ENCODE results near the gene STAG1. TPM values are rescaled to one million over a fixed set of nuclear protein-coding genes. Genes with fewer than 3 reads are reported as not detected.
"Not testable (repeated sequence)": the region's sequence is repeated elsewhere in the genome, so short reads cannot be mapped to it uniquely, and the experiment has no call there.

Gene STAG1
- total RNA-seq, 5 donors from 2014 or later (not counting 1 experiment from before 2014, with no cell fraction given), result 38.9 to 52.5 (median 42.7) TPM

DNA sequence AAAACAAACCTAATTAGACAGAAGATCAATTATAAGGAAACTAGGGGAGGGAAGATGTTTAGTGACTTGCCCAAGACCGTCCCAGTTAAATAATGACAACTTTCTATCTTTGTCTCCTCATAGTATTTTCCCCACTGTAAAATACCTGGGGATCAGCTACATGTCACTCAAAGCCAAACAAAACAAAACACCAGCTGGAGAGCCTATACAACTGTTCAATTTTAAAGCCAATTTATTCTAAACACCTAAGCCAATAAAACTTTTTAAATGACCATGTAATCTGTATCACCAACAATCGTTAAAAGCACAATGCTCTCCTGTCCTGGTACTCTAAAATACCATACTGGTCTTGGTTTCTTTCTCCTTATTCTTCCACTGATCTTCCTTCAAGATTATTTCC is 168.4 kb downstream of the STAG1 start:
- no peaks in the 10 kb centered on the region for H3K9me3 Mint-ChIP-seq
- 100% methylated on average over 1 of the region's 2 CpGs for WGBS (ENCODE audit: insufficient coverage)

DNA sequence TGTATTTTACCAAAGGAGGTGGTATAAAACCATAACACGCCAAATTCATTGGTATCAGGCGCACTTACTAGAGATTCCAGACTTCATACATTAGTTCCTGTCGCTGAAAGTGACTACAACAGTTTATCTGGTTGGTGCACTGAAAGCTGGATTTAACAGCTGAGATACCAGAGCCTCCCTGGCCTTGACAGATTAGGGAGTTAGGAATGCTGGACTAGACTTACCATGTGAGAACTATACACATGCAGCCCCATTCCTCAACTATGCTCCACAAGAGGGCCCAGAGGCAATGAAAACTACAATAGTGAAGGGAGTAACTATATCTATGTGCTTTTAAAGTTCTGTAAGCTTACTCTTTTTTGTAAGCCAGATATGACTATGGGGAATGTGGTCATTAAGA is 174.4 kb downstream of the STAG1 start:
- Histone ChIP-seq H3K27ac (ENCODE audit: low read length) (no peak overlapping the region), H3K4me1 (ENCODE audit: control insufficient read depth in 1 of 2, extremely low read depth in 1 of 2, insufficient read depth in 2 of 2, low read length in 2 of 2) (no peaks in the 10 kb centered on the region), H3K9me3 (no peaks in the 10 kb centered on the region), H3K4me3 (ENCODE audit: control insufficient read depth in 1 of 2, extremely low read depth in 1 of 2, low read length in 1 of 2) (no peak overlapping the region), H3K36me3 (ENCODE audit: control insufficient read depth in 2 of 2, extremely low read depth in 1 of 2, insufficient read depth in 1 of 2, low read length in 1 of 2) (no peaks in the 10 kb centered on the region), H3K27me3 (replicated peaks in 1 of 2; ENCODE audit: control insufficient read depth in 2 of 2, extremely low read depth in 1 of 2, insufficient read depth in 2 of 2, low read length in 1 of 2) (no peaks in the 10 kb centered on the region)
- Mint-ChIP-seq H3K27ac (no peak overlapping the region), H3K27me3 (no peaks in the 10 kb centered on the region), H3K4me1 (no peaks in the 10 kb centered on the region), H3K36me3 (peaks cover 35% of the 10 kb centered on the region), H3K4me3 (no peak overlapping the region), H3K9me3 (peaks cover 0 to 10% (median 6%) of the 10 kb centered on the region in 3 donors)
- CTCF ChIA-PET, result interaction anchor here in 1 of 2 donors (0.6 kb wide), 1 partner anchor 216 kb away, joined by 15 read pairs; no protein-coding TSS in a partner anchor
- ATAC-seq (replicated peaks in 1 of 4) (no peak), DNase-seq (no peak)
- no CpG with 5 or more reads among the region's 3 CpGs for WGBS (ENCODE audit: insufficient coverage)
- POLR2A ChIA-PET, result no interaction called here

More for the DNA sequence above, 168.4 kb downstream of the STAG1 start:
- H3K4me1 ChIP-seq (ENCODE audit: control insufficient read depth in 1 of 2, extremely low read depth in 1 of 2, insufficient read depth in 2 of 2, low read length in 2 of 2), result no peaks in the 10 kb centered on the region
- ChIA-PET CTCF (no interaction called here), POLR2A (no interaction called here)
- H3K4me3 Mint-ChIP-seq, result no peak overlapping the region
- H3K36me3 ChIP-seq (ENCODE audit: control insufficient read depth in 2 of 2, extremely low read depth in 1 of 2, insufficient read depth in 1 of 2, low read length in 1 of 2), result peaks cover 0 to 4% of the 10 kb centered on the region in 2 donors
- H3K27ac Mint-ChIP-seq, result no peak overlapping the region
- DNase-seq, result no peak
- no peak overlapping the region for H3K27ac ChIP-seq (ENCODE audit: low read length)
- H3K4me1 Mint-ChIP-seq, result peaks cover 2 to 4% (median 4%) of the 10 kb centered on the region in 3 donors
- no peaks in the 10 kb centered on the region for H3K27me3 ChIP-seq (replicated peaks in 1 of 2; ENCODE audit: control insufficient read depth in 2 of 2, extremely low read depth in 1 of 2, insufficient read depth in 2 of 2, low read length in 1 of 2)
- H3K27me3 Mint-ChIP-seq, result no peaks in the 10 kb centered on the region
- ATAC-seq (replicated peaks in 1 of 4), result no peak
- H3K36me3 Mint-ChIP-seq, result peaks cover 40% of the 10 kb centered on the region
- H3K9me3 ChIP-seq, result no peaks in the 10 kb centered on the region
- no peak overlapping the region for H3K4me3 ChIP-seq (ENCODE audit: control insufficient read depth in 1 of 2, extremely low read depth in 1 of 2, low read length in 1 of 2)

DNA sequence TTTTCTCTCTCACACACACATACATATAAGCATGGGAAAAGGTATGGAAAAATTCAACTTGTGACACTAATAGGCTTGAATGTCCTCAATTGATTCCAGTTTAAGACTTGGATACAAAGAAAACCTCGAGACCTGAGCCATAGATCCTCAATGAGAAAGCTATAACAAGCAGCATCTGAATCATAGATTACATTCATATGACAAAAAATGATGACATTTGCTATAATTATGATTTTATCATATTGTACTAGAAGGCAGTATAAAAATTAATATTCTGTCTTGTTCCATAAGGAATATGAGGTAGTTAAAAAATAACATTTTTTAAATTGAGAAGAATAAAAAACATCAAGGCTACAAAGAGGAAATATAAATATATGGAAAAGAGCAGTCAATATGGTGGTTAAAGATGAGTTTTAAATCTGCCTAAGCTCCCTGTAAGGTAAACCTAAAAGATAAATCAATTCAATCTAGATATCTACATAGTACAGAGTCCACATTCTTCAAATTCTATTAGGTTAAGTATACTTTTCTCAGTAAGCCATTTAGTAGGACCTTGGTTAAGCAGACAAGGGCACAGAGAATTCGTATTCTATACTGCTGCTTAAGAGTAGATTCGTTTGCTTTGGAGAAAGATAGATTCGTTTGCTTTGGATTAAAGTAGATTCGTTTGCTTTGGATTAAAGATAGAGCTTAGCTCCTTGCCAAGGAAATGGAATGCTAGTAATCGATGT is 175.7 kb downstream of the STAG1 start:
- POLR2A ChIA-PET, result interaction anchor here in 1 of 2 donors (0.6 kb wide), 1 partner anchor 67 kb away, joined by 4 read pairs; no protein-coding TSS in a partner anchor
- no peaks in the 10 kb centered on the region for H3K4me1 Mint-ChIP-seq

DNA sequence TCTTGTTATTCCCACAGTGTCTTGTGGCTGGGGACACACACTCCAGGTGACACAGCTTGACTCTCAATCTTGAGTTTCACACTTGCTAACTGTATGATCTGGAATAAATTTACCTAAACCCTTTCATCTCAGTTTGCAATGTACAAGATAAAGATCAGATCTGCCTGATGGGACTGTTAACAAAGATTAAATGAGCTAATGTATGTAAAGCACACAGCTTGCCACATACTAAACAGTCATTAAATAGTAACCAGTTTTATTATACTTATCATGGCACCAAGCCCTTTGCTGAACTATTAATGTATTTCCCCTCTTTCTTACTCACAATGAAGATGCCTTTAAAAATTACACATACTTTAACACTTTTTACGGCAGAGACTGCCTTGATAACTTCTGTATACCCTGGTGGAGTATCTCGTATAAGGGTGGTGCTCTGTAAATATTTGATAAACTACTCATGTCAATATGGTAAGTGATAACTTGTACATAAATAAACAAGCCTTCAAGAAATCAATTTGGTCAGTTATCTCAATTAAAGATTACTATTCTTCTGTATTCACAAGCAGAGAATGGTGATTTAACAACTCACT is 184.5 kb downstream of the STAG1 start:
- Histone ChIP-seq H3K4me1 (ENCODE audit: control insufficient read depth in 1 of 2, extremely low read depth in 1 of 2, insufficient read depth in 2 of 2, low read length in 2 of 2) (no peaks in the 10 kb centered on the region), H3K4me3 (ENCODE audit: control insufficient read depth in 1 of 2, extremely low read depth in 1 of 2, low read length in 1 of 2) (no peak overlapping the region), H3K36me3 (ENCODE audit: control insufficient read depth in 2 of 2, extremely low read depth in 1 of 2, insufficient read depth in 1 of 2, low read length in 1 of 2) (peaks cover 0 to 3% of the 10 kb centered on the region in 2 donors), H3K27ac (ENCODE audit: low read length) (no peak overlapping the region), H3K9me3 (no peaks in the 10 kb centered on the region), H3K27me3 (replicated peaks in 1 of 2; ENCODE audit: control insufficient read depth in 2 of 2, extremely low read depth in 1 of 2, insufficient read depth in 2 of 2, low read length in 1 of 2) (no peaks in the 10 kb centered on the region)
- Mint-ChIP-seq H3K9me3 (peaks cover 0 to 7% (median 4%) of the 10 kb centered on the region in 3 donors), H3K4me1 (peaks cover 0 to 29% (median 7%) of the 10 kb centered on the region in 3 donors), H3K27ac (no peak overlapping the region), H3K4me3 (no peak overlapping the region), H3K27me3 (no peaks in the 10 kb centered on the region), H3K36me3 (peaks cover 58% of the 10 kb centered on the region)
- no peak for ATAC-seq (replicated peaks in 1 of 4)
- no peak for DNase-seq
- CTCF ChIA-PET, result no interaction called here
- POLR2A ChIA-PET, result no interaction called here
- WGBS (ENCODE audit: insufficient coverage), result no CpG with 5 or more reads among the region's 2 CpGs

More for the DNA sequence above, 175.7 kb downstream of the STAG1 start:
- Histone ChIP-seq H3K4me1 (ENCODE audit: control insufficient read depth in 1 of 2, extremely low read depth in 1 of 2, insufficient read depth in 2 of 2, low read length in 2 of 2) (no peaks in the 10 kb centered on the region), H3K27me3 (replicated peaks in 1 of 2; ENCODE audit: control insufficient read depth in 2 of 2, extremely low read depth in 1 of 2, insufficient read depth in 2 of 2, low read length in 1 of 2) (no peaks in the 10 kb centered on the region), H3K27ac (ENCODE audit: low read length) (no peak overlapping the region), H3K36me3 (ENCODE audit: control insufficient read depth in 2 of 2, extremely low read depth in 1 of 2, insufficient read depth in 1 of 2, low read length in 1 of 2) (no peaks in the 10 kb centered on the region), H3K9me3 (no peaks in the 10 kb centered on the region), H3K4me3 (ENCODE audit: control insufficient read depth in 1 of 2, extremely low read depth in 1 of 2, low read length in 1 of 2) (no peak overlapping the region)
- Mint-ChIP-seq H3K4me3 (no peak overlapping the region), H3K9me3 (peaks cover 0 to 10% (median 6%) of the 10 kb centered on the region in 3 donors), H3K36me3 (peaks cover 35% of the 10 kb centered on the region), H3K27me3 (no peaks in the 10 kb centered on the region), H3K27ac (no peak overlapping the region)
- DNase-seq, result no peak
- CTCF ChIA-PET, result interaction anchor here (0.6 to 1.5 kb wide), 2 partner anchors 176 to 398 kb away, joined by 5 read pairs; partner anchors contain the start of gene STAG1 (in 1 of the 2)
- no peak for ATAC-seq (replicated peaks in 1 of 4)
- WGBS (ENCODE audit: insufficient coverage), result 97% methylated on average over 4 of the region's 6 CpGs

DNA sequence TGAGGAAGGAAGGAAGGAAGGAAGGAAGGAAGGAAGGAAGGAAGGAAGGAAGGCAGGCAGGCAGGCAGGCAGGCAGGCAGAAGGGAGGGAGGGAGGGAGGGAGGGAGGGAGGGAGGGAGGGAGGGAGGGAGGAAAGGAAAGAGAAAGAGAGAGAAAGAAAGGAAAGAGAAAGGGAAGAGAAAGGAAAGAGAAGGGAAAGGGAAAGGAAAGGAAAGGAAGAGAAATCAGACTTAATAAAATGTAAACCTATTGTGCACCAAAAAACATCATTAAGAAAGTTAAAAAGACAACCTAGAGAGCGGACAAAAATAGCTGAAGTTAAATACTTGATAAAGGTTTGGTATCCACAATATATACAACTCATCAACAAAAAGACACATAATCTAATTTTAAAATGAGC is 187.2 kb downstream of the STAG1 start:
- WGBS (ENCODE audit: insufficient coverage), result no CpG with 5 or more reads among the region's 1 CpG
- DNase-seq, result not testable (repeated sequence)
- peaks cover 47% of the 10 kb centered on the region for H3K36me3 Mint-ChIP-seq

DNA sequence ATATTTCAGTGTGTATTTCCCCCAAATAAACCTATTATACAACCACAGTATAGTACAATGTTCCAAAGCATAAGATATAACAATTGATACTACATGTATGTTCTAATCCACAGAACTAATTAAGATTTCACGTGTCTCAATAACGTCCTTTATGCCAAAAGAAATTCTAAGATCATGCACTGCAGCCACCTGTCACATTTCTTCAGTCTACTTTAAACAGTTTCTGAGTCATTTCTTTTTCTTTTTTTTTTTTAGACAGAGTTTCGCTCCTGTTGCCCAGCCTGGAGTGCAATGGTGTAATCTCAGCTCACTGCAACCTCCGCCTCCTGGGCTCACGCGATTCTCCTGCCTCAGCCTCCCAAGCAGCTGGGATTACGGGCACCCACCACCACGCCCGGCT is 190.2 kb downstream of the STAG1 start:
- Histone ChIP-seq H3K36me3 (ENCODE audit: control insufficient read depth in 2 of 2, extremely low read depth in 1 of 2, insufficient read depth in 1 of 2, low read length in 1 of 2) (no peaks in the 10 kb centered on the region), H3K4me3 (ENCODE audit: control insufficient read depth in 1 of 2, extremely low read depth in 1 of 2, low read length in 1 of 2) (no peak overlapping the region), H3K9me3 (no peaks in the 10 kb centered on the region), H3K4me1 (ENCODE audit: control insufficient read depth in 1 of 2, extremely low read depth in 1 of 2, insufficient read depth in 2 of 2, low read length in 2 of 2) (no peaks in the 10 kb centered on the region), H3K27ac (ENCODE audit: low read length) (no peak overlapping the region), H3K27me3 (replicated peaks in 1 of 2; ENCODE audit: control insufficient read depth in 2 of 2, extremely low read depth in 1 of 2, insufficient read depth in 2 of 2, low read length in 1 of 2) (no peaks in the 10 kb centered on the region)
- ATAC-seq (replicated peaks in 1 of 4) (no peak), DNase-seq (no peak)
- ChIA-PET CTCF (interaction anchor here in 1 of 2 donors (0.6 kb wide), 1 partner anchor 312 kb away, joined by 9 read pairs; no protein-coding TSS in a partner anchor), POLR2A (no interaction called here)
- peaks cover 5 to 26% (median 9%) of the 10 kb centered on the region in 3 donors for H3K4me1 Mint-ChIP-seq
- H3K36me3 Mint-ChIP-seq, result peaks cover 38% of the 10 kb centered on the region
- H3K27ac Mint-ChIP-seq, result no peak overlapping the region
- no peaks in the 10 kb centered on the region for H3K27me3 Mint-ChIP-seq
- 100% methylated on average over 5 of the region's 9 CpGs for WGBS (ENCODE audit: insufficient coverage)
- no peak overlapping the region for H3K4me3 Mint-ChIP-seq
- H3K9me3 Mint-ChIP-seq, result peaks cover 0 to 7% (median 4%) of the 10 kb centered on the region in 3 donors

More for the DNA sequence above, 187.2 kb downstream of the STAG1 start:
- H3K27ac Mint-ChIP-seq; H3K9me3 ChIP-seq; ATAC-seq (replicated peaks in 1 of 4); CTCF ChIA-PET; H3K27me3 ChIP-seq (replicated peaks in 1 of 2; ENCODE audit: control insufficient read depth in 2 of 2, extremely low read depth in 1 of 2, insufficient read depth in 2 of 2, low read length in 1 of 2); H3K27ac ChIP-seq (ENCODE audit: low read length); H3K4me3 ChIP-seq (ENCODE audit: control insufficient read depth in 1 of 2, extremely low read depth in 1 of 2, low read length in 1 of 2); H3K4me1 ChIP-seq (ENCODE audit: control insufficient read depth in 1 of 2, extremely low read depth in 1 of 2, insufficient read depth in 2 of 2, low read length in 2 of 2); H3K9me3 Mint-ChIP-seq; H3K36me3 ChIP-seq (ENCODE audit: control insufficient read depth in 2 of 2, extremely low read depth in 1 of 2, insufficient read depth in 1 of 2, low read length in 1 of 2); H3K4me3 Mint-ChIP-seq; H3K27me3 Mint-ChIP-seq: not testable (repeated sequence)
- peaks cover 5 to 35% (median 9%) of the 10 kb centered on the region in 3 donors for H3K4me1 Mint-ChIP-seq
- POLR2A ChIA-PET, result interaction anchor here in 1 of 2 donors (0.6 kb wide), 1 partner anchor 452 kb away, joined by 3 read pairs; no protein-coding TSS in a partner anchor

Measured in T-cell (primary cell).